ENCODE measurements around the gene AUTS2.
"Not testable (repeated sequence)": the region's sequence is repeated elsewhere in the genome, so short reads cannot be mapped to it uniquely, and the experiment has no call there.

Gene AUTS2

DNA sequence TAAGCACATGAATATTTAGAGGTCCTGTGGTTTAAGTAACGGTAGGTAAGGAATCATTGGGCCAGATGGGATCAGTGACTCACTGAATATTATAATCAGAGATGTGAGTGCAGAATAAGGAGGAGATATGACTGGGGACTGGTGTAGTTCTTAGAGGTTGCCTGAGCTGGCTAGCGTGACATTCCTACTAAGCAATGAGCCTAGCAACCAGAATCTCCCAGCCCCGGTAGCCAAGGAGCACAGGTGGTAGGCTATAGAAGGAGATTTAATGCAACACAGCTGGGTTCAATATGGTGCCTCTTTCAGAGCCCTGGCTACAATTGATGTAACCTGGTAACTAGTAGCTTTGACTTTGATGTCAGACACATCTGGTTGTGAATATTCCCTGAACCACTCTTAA lies 641.6 kb downstream of the AUTS2 start:
- DNase-seq (ENCODE audit: low read depth in 2 of 2) = no peak

DNA sequence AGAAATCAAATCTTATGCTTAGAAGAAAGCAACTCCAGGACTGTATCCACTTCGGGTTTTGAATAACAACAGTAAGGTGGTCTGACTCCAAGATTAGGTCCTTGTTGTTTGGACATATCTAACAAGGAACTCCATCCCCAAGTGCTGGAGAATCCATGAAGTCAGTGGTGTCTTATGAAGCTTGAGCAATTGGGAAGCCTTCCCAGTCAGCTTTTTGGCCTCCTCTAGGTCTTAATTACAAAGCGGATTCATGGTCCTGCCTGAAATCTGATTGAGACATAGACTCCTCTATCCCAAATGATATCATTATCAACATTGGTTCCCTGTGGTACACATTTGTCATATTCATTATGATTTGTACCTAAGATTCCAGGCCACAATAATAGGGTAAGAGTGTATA lies 642.6 kb downstream of the AUTS2 start:
- no peak for DNase-seq (ENCODE audit: low read depth in 2 of 2)

DNA sequence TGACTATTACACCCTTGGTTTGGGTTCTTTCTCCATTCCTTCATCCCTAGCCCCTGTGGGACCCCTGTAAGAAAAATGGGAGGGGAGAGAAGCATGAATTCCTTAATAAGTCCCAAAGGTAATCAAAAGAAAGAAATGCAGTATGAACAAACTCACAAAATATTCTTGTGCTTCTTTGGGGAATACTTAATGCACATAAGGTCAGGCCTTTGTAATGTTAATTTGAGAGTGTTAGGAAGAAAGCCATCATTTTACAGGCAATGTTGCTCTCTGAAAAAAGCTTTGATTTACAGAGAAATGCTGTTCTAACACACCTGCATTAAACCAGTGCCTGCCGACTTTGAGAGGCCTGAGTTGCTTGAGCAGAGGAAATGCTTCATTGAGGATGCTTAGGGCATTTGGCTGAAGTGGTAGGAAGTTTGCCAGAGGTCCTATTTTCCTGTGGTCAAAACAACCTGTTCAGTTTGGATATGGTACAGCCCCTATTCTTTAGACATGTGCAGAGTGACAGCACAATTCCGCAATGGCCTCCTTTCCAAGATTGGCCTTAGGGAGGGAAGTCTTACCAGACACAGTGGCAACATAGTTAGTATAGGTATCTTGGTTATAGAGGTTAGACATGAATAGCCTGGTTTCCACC lies 643.4 kb downstream of the AUTS2 start:
- DNase-seq (ENCODE audit: low read depth in 2 of 2) = no peak

DNA sequence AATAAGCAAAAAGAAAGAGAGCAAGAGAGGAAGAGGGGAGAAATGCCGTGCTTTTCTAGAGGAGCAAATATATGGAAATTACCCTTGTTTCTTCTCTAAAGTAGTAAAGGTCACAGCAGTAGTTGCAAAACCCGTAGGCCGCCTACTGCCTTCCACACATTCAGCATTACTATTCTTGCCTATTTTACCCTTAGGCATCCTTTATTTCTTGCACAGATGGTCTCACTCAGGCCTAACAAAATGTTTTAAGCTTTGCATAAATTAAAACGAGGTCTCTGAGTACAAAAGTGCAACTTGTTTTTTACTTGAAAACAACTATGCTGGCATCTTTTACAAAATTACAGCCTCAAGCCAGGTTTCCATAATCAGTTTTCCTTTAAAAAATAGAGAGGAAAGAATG lies 644.6 kb downstream of the AUTS2 start:
- DNase-seq (ENCODE audit: low read depth in 2 of 2) = no peak

DNA sequence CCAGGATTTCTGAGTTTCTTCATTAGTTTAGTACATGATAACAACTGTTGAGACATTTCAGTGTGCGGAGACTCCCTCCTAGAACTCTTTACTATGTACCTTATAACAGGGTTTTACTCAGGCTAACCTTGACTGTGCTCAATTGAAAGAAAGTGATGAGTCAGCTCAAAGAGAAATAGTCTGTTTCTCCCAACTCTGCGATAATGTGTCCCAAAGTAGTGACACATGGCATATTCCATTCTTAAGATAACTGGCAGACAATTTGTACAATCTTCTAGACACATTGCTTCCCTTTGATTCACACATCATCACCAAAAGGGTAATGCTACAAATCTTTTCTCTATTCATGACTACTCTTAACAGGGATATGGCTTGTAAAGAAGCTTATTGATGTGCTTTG lies 645.2 kb downstream of the AUTS2 start:
- DNase-seq (ENCODE audit: low read depth in 2 of 2) = no peak

DNA sequence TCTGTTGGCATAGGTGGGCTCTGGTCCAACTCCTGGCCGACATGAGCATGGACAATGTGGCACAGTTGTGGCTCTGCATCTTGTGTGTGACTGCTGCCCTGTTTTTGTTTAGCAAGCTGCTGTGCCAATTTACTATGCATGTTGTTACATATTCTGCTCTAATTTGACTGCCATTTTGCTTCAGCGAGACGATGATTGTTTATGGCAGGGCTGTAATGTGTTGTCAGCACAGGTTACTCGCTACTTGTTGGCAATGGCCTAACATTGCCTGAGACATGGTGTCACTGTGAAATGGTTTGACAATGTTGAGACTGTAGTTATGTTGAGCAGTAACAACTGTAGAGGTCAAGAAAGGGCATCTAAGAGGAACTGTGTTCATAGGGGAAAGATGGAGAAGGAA lies 659.6 kb downstream of the AUTS2 start:
- DNase-seq (ENCODE audit: low read depth in 2 of 2) = no peak

DNA sequence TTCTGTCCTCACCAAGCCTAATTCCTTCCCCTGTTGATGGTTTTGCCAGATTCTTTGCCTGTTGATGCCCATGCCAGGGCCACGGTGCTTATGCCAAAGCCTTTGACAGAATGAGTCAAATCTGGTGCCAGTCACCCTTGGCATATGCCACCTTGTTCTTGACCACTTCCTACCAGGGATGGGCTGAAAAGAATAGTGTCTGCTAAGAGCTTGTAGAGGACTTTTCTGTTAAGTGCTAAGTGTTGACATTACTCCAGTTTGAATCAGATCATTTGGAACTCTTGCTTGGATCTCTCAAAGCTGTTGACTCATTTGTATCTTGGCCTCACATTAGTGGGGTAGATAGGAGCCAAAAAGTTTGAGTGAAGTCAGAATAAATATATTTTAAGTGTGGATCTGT lies 661.2 kb downstream of the AUTS2 start:
- no peak for DNase-seq (ENCODE audit: low read depth in 2 of 2)

DNA sequence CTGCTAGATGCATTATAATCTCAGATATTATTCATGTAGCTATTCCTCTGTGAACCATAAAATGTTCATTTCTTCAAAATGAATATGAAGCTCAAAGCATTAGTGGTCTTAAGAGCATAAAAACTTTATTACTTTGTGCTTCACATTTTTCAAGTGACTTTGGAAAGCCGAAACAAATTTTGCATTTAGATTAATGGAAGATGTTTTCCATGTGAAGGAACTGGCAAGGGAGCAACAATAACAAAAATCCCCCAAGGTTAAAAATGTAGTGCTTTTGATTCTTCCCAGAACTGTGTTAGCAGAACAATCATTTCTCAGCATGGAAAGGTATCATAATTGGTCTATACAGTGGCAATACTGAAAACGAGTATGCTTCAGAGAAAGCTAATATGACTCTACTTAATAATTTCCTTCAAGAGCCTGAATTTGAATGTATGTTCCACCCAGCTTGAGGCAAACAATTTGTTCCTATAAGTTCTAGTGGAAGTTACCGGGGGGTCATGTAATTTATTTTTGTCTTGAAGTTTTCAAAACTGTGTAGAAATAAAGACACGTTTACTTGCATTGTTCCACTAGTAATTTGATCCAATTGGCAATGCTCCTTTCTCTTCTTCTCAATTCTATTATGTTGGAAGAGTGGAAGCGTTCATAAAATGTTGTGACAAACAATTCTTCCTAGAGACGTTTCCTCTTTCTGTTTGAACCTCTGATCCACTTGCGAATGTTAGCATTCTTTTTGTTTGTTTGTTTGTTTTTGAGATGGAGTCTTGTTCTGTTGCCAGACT lies 665.4 kb downstream of the AUTS2 start:
- no peak for DNase-seq (ENCODE audit: low read depth in 2 of 2)

DNA sequence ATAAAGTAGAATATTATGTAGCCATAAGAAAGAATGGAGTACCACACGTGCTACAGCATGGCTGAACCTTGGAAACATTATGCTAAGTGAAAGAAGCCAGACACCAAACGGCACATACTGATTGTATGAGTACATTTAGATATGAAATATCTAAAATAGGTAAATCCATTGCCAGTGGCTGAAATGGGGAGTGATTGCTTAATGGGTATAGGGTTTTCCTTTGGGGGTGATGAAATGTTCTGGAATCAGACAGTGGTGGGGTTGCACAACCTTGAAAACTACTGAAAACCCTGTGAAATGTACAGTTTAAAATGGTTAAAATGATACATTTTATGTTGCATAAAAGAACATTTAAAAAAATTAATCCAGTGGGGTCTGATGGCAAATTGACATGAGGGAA lies 667.9 kb downstream of the AUTS2 start:
- DNase-seq (ENCODE audit: low read depth in 2 of 2) = no peak

DNA sequence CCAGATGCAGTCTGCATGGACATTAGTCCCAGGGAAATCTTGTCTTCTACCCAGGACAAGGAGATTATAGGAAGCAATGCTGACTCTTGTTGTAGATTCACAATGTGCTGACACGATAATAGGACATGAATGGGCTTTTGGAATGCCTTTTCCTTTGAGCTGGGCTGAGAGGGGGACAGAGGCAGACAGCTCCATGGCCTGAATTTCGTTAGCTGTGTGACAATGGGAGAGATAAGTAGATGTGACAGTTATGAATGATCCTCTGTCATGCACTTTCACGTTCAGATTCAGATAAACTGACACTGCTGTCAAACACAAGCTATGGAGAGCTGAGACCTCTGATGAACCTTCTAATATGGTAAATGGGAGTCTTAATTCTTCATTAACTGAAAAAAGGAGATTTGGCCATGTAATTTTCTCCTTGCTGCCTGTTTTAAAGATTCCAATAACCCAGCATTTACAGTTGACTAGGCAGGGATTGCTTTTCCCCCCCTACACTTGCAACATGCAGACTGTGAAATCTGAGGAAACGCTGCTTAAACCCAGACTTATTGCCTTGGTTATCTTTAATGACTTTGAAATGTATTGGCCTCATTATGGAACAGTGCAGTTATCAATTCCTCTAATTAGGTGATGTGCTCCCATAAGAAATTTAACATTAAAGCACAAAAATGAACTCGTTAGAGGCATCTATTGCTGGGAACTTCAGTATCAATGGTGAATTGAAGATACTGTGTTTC lies 669.3 kb downstream of the AUTS2 start:
- DNase-seq (ENCODE audit: low read depth in 2 of 2) = no peak

DNA sequence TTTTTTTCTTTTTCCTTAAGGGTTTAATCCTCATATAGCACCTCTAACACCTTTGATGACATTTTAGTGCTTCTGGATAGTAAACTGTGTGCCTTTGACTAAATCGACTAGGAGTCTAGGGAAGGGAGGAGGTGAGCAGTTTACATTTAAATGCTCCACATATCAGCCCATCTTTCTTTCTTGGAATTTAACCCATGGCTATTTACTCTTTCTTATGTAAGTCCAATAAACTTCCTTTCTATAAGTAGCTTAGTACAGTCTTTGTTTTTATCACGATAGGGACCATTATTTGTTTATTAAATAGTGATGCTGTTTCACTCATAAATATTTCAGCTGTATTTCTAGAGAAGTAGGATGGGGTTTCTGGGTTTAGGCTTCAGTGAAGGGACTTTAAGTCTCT lies 669.9 kb downstream of the AUTS2 start:
- no peak for DNase-seq (ENCODE audit: low read depth in 2 of 2)

DNA sequence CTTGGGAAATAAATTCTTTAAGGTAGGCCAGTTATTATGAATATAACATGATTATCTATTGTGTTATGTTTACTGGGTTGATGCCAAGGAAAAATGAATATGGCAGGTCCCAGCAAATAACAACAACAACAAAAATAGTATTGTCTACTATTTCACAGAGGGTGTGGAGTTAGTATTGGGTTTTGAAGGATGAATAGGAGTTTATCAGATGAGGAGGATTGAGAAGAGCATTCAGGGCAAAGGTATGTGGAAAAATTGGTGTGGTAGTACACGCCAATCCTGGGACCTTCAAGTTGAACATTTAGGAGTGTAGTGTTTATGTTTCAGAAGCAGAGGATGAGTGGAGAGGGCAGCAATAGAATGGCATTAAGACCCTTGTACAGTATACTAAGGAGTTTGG lies 671.9 kb downstream of the AUTS2 start:
- no peak for DNase-seq (ENCODE audit: low read depth in 2 of 2)

DNA sequence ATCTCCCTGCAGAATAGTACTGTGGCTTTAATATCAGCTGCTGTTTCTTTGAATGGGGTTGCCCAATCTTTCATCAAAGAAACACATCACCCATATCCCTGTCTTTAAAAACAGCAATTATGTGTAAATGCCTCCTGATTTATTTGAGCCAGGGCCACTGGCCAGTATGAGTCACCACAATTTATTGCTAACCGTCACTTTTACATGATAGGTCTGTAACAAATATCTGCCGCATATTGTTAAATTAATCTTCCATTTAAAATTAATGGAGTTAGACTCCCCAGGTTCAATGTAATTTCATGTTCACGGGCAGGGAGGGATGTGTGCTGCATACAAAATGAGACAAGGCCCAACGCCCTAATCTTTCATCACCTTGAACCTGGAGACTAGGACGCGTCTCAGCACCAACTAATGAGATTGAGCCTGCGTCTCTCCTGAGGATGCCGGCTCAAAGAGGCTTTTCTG lies 673.4 kb downstream of the AUTS2 start:
- DNase-seq (ENCODE audit: low read depth in 2 of 2) = no peak

DNA sequence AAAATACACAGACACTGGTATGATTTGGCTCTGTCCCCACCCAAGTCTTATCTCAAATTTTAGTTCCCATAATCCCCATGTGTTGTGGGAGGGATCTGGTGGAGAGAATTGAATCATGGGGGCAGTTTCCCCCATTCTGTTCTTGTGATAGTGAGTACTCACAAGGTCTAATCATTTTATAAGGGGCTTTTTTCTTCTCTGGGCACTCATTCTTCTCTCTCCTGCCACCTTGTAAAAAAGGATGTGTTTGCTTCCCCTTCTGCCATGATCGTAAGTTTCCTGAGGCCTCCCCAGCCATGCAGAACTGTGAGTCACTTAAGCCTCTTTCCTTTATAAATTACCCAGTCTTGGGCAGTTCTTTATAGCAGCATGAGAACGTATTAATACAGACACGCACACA lies 677.3 kb downstream of the AUTS2 start:
- DNase-seq (ENCODE audit: low read depth in 2 of 2) = not testable (repeated sequence)

DNA sequence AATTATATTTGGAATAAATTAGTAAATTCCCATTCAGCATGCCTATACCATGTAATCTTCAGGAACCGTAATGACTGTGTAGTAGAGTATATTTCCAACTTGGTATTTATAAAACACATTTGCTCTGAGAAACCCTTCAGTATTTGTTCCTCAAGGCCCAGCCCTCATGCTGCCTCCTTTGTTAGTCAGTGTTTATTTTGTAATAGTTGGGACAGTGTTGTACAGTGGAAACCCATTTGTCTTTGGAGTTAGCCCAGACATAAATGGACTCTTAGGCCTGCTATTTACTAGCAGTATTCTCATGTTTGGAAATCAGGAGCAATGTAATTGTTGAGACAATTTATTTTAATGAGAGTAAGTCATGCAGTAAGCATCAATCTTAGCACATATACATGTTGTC lies 686.9 kb downstream of the AUTS2 start:
- no peak for DNase-seq (ENCODE audit: low read depth in 2 of 2)

DNA sequence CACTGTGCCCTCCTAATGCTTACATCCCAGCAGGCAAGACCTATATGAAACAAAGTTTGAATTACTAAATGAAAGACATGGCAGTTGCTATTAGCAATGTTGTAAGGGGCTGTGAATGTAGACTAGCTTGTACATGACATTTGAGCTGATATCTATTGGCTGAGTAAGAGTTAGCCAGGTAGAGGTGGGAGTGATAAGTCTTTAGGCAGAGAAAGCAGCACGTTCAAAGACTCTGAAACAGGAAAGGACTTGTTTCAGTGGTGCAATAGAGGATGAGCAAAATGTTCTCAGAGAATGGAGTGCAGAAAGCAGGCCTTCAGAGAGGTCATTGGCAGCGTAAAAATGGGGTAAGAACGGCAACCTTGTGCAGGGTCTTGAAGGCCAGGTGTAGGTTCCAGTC lies 687.6 kb downstream of the AUTS2 start:
- no peak for DNase-seq (ENCODE audit: low read depth in 2 of 2)

DNA sequence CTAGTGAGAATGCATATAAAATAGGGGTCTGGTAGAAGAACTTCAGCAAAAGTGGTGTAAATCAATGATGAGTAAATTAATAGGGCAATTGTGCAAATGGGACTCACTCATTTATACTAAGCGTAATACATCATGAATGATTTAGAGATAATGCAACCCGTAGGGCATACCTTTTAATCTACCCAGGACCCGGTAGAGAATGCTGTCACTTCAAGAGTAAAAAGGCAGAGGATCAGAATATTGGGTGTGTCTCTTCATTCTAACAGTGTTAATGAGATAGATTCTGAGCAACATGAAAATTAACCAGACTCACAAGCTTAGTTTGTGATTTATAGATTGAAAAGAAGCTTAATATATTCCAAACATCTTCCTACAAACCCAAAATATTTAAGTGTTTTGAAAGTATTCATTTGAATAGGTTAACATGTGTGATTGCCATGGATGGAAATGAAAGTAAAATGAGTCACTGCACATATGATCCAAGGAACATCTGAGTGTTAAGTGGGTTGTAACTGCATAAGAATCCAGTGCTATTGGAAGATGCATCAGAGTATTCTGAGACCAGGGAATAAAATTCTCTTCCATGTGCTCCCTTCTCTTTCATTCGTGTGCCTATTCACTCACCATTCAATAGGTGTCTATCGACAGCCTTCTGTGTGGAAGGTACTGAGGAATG lies 690.6 kb downstream of the AUTS2 start:
- DNase-seq (ENCODE audit: low read depth in 2 of 2) = no peak

DNA sequence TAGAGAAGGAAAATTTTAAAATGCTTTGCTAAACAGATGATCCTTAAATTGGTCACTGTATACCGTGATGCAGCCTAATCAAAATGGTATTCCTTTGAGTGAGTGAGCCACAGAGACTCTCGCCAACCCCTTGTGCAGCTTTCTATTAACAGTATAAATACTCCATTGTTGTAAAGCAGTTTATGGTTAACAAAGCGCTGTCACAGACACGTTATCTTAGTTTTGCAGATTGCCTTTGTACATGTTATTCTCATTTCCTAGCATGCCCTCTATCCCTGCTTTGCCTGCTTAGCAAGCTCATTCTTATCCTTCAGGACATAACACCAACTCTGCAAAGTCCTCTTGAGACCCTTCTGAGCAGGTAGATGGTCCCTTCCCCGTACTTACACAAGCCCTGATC lies 694.4 kb downstream of the AUTS2 start:
- DNase-seq (ENCODE audit: low read depth in 2 of 2) = no peak

DNA sequence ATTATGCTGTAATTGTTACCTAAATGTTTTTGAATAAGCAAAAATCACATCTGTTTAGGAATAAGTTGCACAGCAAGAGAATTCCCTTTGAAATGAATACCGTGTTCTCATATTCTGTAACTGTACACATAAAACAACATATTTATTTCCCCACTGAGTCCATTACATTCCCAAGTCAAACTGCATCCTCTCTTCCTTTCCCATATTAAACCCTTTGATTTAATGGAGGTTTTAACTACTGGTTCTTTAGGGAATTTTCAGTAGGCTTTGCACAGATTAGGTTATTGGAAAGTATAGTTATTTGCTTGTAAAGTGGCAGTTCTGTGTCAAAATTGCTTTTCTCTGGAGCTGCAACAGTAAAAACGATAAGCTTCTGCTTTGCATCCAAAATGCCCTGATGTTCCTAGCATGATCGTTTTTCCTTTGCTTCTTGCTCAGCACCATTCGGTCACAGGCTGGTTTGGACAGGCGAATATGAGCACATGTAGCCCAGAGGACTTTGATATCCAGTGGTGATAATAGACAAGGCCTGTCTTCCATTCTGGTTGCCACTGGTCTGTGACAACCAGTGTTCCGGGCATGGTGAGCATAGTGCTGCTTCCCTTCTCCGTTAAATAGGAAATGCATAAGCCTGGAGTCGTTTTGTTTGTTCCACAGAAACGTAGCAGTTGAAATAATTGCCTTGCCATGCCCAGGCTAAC lies 696.1 kb downstream of the AUTS2 start:
- DNase-seq (ENCODE audit: low read depth in 2 of 2) = no peak

DNA sequence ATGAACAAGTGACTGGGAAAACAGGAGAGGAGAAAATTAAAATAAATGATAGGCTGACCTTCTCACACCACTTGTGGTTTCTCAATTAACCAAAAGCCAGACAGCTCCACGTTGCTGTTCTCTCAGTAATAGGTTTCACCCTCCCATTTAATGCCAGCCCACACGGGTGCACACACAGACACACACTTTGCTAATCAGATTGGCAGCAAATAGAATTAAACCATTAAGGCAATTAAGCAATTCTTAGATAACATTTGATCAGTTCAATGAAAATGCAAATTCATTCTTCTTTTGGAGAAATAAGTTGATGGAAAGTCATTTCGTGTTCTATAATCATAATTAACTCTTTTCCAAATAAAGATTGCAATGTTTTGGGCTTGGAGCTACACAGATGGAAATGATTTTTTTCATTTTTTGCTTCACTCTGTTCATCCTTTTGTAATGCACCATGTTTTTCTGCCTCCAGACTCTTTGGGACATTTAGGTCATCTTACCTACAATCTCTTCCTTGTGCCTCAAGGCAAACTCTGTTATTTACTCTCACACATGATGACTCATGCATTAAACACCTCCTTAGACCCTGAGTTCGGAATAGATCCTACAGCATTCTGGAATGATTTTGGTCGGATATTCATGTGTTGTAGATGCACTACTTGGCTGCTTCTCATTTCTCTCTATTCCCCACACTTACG lies 700.7 kb downstream of the AUTS2 start:
- DNase-seq (ENCODE audit: low read depth in 2 of 2) = no peak

DNA sequence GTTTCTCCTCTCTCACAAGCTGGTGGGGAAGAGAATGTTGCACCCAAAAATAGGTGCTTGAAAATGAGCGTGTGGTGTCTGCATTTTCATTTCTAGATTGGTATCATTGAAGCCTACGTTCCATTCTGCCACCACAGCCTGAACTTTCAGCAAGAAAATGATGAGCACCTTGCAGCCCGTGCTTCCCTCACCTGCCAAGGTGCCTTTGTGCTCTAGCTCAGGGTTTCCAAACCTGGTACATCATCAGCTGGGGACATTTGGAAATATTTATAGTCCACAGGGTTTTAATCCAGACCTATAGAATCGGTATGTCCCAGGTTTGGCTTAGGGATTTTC lies 701.2 kb downstream of the AUTS2 start:
- DNase-seq (ENCODE audit: low read depth in 2 of 2) = no peak
